ENCODE measurements around the gene YJEFN3.

The YJEFN3 gene

DNA sequence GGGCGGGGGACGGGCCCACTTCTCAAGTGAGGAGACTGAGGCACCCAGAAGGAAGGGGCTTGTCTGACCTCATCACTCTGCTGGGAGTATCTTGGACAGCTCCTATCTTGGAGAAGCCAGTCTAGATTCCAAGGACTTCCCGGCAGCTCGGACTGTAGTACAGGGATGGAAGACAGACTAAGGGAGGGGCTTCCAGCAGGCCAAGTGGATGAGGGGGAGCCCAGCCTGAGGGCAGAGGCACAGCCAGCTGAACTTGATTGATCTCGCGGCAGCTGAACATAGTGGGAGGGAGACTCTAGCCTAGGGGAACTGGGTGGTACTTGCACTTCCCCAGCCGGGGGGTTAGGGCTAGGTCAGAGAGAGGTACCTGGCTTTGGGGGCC is 10.1 kb downstream of the YJEFN3 start:
- no peak for DNase-seq (ENCODE audit: low read depth, low spot score)

DNA sequence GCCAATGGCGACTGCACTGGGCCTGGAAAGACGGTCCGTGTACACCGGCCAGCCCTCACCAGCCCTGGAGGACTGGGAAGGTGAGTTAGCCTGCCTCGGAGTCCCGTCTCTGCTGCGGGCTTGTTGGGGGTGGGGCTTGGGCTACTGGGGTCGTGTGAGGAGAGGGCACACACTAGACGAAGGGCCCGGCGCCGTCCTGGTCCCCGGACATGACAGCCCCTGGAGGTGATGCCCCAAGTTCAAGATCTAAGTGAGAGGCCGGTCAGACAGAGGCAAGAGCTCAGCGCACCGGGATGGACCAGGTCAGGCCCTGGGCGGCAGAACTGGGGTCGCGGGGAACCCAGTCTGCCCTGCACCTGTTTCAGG is 11.0 kb downstream of the YJEFN3 start:
- no peak for DNase-seq (ENCODE audit: low read depth, low spot score)

DNA sequence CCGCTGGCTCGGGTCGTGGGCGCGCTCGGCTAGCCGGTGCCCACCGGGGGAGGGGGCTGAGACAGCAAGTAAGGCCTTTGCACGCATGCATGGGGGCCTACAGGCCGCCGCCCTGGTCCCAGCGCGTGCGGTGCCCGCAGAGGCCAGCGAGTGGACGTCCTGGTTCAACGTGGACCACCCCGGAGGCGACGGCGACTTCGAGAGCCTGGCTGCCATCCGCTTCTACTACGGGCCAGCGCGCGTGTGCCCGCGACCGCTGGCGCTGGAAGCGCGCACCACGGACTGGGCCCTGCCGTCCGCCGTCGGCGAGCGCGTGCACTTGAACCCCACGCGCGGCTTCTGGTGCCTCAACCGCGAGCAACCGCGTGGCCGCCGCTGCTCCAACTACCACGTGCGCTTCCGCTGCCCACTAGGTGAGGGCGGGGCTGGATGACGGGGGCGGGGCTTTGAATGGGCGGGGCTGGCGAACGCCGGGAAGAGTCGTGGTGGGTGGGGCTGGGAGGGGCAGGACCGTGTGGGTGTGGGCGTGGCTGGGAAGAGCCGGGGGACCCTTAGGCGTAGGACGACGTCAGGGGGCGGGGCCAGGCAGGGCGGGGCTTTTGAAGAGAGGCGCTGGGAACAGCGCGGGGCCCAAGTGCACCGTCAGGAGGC is 11.5 kb downstream of the YJEFN3 start:
- DNase-seq (ENCODE audit: low read depth, low spot score), result no peak

DNA sequence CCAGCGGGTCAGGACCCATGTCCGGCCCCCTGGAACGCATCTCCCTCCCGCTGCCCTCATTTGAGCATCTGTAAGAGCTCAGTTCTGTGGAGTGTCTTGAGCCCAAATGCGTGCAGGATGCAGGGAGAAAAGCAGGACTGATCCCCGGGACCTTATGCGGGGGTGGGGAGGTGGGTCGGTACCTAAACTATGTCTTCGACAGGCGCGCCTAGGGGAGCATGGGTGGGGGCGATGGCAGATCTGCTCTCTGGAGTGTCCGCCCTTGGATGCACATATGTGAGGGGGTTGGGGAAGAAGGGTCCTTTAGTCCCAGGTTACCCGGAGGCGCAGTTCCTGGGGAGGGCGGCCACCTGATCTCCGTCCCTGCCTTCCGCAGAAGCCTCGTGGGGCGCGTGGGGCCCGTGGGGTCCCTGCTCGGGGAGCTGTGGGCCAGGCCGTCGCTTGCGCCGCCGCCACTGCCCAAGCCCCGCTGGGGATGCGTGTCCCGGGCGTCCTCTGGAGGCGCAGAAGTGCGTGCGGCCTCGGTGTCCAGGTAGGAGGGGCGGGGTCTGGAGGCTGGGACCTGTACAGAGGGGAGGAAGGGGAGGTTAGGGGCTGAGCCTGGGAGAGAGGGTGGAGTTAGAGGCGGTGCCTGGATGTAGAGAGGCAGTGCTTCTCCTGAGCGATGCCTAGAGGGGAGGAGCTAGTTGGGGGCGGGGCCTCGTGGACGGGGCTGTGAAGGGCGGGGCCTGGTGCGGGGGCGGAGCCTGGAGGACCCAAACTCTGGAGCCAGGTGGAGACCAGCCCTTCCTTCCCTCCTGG is 12.2 kb downstream of the YJEFN3 start:
- peak; percentile 83 for DNase-seq (ENCODE audit: low read depth, low spot score)

DNA sequence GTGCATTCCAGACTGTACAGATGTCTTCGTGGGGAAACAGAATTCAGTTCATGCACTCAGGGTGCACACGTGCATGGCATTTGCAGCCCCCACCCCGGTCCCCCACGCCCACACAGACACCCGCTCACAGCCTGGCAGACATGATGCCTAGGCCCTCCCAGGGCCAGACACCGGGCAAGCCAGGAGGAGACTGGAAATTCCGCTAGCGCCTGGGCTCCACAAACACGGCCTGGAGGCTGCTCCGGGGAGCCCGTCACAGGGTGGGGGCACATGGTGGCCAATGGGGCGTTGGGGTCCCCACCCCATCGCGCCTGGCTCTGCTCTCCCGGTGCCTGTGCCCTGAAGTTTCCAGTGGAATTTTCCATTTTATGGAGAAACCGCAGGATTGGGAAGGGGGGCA is 12.9 kb downstream of the YJEFN3 start:
- no peak for DNase-seq (ENCODE audit: low read depth, low spot score)

DNA sequence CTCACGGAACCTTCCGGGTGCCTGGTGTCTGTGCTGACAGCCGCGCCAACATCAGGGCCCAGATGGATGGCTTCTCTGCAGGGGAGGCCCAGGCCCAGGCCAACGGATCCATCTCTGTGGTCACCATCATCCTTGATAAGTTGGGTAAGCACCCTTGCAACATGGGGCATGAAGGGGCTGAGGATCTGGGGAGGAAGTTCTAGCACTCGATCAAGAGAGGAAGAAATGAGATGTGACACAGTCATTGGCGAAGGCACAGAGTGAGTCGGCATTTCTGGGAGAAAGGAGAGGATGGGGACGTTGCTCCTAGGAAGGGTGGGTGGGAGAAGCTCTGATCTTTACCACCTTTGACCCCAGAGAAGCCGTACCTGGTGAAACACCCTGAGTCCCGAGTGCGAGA is 13.8 kb downstream of the YJEFN3 start:
- DNase-seq (ENCODE audit: low read depth, low spot score), result no peak

DNA sequence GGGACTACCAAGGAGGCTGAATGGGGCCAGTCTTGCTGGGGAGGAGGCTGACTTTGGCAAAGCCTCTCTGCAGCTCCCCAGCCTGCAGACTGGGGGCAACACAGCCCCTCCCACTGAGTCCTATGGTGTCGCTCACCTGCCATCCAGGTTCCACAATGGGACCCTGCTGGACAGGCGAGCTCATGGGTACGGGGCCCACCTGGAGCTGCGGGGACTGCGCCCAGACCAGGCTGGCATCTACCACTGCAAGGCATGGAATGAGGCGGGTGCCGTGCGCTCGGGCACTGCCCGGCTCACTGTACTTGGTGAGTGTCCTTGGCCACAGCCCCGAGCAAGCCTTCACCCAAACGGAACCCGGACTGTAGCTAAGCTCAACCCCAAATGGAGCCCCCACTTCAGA is 14.4 kb downstream of the YJEFN3 start:
- no peak for DNase-seq (ENCODE audit: low read depth, low spot score)

DNA sequence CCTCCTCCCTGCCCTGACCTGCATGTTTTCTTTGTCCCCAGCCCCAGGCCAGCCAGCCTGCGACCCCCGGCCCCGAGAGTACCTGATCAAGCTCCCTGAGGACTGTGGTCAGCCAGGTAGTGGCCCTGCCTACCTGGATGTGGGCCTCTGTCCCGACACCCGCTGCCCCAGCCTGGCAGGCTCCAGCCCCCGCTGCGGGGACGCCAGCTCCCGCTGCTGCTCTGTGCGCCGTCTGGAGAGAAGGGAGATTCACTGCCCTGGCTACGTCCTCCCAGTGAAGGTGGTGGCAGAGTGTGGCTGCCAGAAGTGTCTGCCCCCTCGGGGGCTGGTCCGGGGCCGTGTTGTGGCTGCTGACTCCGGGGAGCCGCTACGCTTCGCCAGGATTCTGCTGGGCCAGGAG is 14.9 kb downstream of the YJEFN3 start:
- no peak for DNase-seq (ENCODE audit: low read depth, low spot score)

DNA sequence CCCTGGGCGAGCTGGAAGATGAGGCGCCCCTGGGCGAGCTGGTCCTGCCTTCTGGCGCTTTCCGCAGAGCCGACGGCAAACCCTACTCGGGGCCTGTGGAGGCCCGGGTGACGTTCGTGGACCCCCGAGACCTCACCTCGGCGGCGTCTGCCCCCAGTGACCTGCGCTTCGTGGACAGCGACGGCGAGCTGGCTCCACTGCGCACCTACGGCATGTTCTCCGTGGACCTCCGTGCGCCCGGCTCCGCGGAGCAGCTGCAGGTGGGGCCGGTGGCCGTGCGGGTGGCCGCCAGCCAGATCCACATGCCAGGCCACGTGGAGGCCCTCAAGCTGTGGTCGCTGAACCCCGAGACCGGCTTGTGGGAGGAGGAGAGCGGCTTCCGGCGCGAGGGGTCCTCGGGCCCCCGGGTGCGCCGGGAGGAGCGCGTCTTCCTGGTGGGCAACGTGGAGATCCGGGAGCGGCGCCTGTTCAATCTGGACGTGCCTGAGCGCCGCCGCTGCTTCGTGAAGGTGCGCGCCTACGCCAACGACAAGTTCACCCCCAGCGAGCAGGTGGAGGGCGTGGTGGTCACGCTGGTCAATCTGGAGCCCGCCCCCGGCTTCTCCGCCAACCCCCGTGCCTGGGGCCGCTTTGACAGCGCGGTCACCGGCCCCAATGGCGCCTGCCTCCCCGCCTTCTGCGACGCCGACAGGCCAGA is 15.7 kb downstream of the YJEFN3 start:
- no peak for DNase-seq (ENCODE audit: low read depth, low spot score)

DNA sequence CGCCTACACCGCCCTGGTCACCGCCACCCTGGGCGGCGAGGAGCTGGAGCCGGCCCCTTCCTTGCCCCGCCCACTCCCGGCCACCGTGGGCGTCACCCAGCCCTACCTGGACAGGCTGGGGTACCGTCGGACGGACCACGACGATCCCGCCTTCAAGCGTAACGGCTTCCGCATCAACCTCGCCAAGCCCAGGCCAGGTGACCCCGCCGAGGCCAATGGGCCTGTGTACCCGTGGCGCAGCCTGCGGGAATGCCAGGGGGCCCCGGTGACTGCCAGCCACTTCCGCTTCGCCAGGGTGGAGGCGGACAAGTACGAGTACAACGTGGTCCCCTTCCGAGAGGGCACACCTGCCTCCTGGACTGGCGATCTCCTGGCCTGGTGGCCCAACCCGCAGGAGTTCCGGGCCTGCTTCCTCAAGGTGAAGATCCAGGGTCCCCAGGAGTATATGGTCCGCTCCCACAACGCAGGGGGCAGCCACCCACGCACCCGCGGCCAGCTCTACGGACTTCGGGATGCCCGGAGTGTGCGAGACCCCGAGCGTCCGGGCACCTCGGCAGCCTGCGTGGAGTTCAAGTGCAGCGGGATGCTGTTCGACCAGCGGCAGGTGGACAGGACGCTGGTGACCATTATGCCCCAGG is 16.4 kb downstream of the YJEFN3 start:
- no peak for DNase-seq (ENCODE audit: low read depth, low spot score)

DNA sequence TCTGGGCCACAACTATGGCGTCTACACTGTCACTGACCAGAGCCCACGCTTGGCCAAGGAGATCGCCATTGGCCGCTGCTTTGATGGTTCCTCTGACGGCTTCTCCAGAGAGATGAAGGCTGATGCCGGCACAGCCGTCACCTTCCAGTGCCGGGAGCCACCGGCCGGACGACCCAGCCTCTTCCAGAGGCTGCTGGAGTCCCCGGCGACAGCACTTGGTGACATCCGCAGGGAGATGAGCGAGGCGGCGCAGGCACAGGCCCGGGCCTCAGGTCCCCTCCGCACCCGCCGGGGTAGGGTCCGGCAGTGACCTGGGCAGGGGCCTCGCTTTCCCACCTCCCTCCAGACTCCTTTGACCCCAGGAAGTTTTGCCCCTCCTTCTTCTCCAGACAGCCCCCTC is 17.0 kb downstream of the YJEFN3 start:
- DNase-seq (ENCODE audit: low read depth, low spot score), result no peak

DNA sequence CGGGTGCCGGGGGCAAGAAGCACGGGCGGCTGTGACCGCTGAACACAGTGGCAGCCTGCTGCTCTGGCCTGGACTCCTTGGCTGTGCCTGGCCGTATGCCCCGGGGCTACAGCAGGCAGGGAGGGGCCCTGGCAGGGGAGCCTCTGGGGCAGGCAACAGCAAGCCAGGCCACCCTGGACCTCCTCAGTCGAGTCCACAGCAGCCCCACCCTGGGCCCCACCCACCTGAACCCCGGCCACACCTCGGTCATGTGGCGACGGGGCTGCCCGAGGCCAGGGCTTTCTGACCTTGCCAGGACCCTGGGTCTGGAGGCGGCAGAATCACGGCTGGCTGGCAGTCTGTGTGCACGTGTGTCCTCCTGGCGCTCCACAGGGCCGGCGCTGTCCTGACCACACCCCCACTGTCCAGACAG is 18.0 kb downstream of the YJEFN3 start:
- no peak for DNase-seq (ENCODE audit: low read depth, low spot score)

DNA sequence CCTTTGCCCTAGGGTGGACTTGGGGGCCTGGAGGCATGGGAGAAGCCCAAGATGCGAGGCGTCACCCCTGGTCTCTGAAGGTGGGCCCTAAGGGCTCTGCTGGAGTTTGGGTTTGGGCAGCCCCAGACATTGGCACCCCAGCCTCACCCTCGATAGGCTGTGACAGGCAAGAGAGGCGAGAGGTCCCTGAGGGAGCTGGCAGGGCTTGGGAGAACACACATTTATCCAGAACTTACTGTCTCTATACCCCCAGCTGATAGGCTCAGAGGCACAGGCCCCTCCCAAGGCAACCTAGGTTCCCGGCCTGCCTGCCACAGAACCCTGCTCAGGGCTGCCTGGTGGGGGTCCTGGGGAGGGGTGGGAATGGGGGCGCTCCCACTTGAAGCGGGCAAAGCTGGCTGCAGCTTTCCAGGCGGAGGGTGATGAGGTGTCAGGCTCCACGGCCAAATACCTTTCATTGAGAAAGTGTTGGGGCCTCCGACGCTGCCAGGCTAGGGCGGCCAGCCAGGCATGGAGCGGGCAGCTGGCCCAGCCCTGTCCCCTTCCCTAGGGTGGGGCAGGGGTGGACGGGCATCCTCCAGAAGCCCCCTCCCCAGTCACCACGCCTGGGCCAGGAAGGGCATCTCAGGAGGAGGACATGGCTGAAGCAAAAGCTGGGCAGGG is 19.1 kb downstream of the YJEFN3 start:
- DNase-seq (ENCODE audit: low read depth, low spot score), result no peak

DNA sequence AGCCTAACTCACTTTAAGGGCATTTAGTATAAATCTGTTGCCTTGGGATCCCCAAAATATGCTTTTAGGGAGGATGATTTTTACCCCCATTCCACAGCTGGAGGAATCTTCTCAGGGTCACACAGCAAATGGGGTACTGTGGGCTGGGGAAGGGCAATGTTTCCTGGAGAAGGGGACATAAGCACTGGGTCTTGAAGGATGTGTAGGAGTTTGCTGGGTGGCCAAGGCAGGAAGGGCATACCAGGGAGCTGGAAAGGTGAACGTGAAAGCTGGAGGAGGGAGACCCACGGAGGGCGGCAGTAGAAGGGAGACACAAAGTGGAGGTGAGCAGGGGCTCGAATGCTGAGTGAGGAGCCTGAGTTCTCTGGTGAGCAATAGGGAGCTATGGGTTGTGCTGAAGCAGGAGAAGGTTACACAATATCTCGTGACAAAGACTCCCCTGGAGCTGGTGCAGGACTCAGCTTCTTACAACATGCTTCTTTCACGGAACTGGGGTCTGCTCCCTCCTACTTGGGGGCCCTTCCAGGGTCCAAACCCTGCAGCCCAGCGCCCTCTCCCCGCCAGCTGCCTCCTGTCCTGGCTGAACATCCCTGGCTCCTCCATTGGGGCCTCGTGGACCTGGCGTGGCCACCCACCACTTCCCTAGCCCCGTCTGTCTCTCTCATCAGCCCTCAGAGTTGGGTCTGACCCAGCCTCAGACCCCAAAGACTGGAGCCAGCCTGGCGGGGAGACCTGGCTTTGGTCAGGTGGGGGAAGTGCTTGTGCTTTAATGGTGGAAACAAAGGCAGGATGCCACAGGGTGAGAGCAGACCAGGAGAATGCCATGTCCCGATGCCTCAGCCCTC is 20.4 kb downstream of the YJEFN3 start:
- DNase-seq (ENCODE audit: low read depth, low spot score), result no peak

DNA sequence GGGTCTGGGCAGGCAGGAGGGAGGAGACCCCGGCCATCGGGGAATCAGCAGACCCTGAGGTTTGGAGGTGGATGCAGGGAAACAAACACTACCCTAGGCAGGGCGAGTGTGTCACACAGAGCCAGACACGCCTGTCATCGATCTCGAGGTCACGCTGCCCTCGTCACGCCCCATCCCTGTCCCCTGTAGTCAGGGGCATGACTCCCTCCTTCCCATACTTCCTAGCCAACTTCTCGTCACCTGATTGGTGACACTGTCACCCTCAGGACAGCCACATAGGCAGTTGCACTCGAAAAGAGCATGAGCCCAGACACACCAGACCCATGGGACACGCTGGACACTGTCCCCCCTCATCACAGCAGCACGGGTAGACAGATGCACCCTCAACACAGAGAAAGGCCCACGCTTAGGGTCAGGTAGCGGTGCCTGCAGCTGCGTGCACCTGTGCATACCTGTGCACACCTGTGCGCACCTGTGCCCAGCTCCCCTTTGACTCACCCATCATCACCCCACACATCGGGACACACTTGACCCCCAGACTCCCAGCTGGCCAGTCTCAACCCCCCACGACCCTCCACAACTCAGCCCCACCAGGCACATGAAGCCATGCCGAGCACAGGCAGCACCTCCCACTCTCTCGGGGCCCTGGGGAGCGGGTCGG is 21.2 kb downstream of the YJEFN3 start:
- DNase-seq (ENCODE audit: low read depth, low spot score), result no peak

DNA sequence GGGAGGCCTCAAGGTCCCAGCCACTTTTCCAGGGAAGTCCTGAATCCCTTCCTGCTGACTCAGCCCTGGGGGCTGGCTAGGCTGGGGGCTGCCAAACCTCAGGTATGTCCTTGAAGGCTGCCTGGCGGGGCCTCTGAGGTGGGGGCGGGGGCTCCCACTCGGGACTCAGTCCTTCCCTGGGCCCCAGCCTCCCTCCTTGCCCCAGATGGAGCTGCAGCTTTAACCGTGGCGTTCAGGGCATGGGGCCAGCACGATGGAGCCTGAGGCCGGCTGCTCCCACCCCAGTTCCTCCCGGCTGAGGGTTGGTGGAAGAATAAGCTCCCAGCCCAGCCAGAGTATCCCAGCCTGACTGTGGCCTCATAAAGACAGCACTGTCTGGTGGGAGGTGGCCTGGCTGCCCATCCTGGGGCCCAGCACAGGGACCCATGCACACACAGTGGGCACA is 21.8 kb downstream of the YJEFN3 start:
- no peak for DNase-seq (ENCODE audit: low read depth, low spot score)

DNA sequence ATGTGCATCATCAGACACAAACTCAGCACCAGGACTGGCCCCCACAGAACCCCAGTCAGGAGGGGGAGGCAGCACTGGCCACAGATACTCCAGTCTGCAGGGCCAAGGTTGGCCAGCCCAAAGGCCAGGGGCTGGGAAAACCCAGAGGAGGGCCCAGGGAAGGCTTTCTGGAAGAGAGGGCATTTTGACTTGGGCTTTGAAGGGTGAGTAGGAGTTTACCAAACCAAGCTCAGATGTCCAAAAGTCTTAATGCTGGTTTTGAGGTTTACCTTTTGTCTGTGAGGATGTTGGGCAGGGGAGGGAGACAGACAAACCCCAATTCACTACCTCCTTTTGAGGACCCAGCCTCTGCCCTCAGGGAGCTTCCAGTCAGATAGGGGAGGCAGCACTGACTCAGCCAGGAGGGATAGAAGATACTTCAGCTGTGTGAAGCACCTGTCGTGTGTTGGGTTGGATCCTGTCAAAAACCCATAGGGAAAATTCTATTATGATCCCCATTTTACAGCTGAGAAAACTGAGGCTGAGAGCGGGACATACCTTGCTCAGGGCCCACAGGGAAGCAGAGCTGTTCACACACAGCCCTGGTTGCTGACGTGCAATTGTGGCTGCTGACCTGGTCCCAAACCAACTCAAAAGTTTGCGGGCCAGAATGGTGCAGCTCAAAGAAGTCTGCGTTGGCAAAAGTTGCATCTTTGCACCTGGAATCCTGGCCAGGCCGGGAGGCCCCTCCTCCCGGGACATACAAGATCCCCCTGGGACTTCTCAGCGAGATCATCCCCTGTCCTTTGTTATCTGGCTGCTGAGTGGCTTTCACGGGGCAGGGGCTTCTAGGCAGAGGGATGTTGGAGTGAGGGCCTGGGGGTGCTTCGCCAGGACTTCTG is 22.5 kb downstream of the YJEFN3 start:
- no peak for DNase-seq (ENCODE audit: low read depth, low spot score)

DNA sequence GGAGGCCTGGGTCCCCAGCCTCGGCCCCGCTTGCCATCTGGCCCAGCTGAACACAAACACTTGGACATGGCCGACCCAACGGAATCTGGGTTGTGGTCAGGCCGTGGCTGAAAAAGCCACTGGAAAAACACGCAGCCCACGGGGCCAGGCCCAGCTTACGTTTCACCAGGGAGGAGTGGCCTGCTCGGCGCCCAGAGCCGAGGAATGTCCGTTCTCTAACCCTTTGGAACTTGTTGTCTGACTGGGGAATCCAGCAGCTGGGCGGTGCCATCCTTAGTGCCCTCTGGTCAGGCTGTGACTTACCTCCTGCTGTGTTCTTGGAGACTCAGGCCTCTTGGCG is 23.1 kb downstream of the YJEFN3 start:
- DNase-seq (ENCODE audit: low read depth, low spot score), result no peak

DNA sequence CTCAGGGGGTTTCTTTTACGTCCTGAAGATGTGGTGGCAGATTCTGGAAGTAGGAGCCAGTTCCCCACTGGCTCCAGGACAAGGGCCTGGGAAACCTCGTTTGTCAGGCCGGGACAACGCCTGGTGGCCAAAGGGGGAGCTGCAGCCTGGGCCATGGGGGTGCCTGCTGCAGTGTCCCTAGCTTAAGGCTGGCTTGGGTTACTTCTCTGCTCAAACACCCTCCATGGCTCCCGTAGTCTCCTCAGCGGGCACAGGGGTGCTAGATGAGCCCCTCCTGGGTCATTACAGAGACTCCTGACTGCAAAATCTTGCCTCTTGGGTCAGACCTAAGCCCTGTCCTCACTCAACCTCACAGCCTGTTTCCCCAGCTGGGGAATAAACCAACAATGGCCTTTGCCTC is 24.1 kb downstream of the YJEFN3 start:
- no peak for DNase-seq (ENCODE audit: low read depth, low spot score)

DNA sequence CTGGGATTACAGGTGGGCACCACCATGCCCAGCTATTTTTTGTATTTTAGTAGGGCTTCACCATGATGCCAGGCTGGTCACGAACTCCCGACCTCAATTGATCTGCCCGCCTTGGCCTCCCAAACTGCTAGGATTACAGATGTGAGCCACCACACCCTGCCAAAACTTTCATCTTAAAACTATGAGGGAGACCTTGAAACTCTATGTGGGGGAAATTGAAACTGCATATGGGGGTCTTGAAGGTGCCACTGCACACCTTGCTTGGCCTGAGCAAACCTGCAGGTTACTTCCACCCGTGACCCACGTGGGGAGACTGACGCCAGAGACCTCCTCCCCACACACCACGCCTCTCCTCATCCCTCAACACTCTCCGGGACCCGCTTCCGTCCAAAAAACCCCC is 25.0 kb downstream of the YJEFN3 start:
- no peak for DNase-seq (ENCODE audit: low read depth, low spot score)

All from iPS DF 19.7 (cell line).